Keratinocyte (primary cell): ENCODE data around the gene PRPF40B. TPM values are rescaled to one million over a fixed set of nuclear protein-coding genes. Genes with fewer than 3 reads are reported as not detected.
A peak's percentile ranks its signal among the peaks of the same experiment; 100 is the strongest.

Source experiments
- DNase-seq: peaks from one replicate; pipeline ENCODE4 v3.0.0-alpha.2; 2011; ENCODE audit warnings: low read depth, missing footprints, low spot score
- FAIRE-seq: peaks from 2 replicates; lab custom pipeline; 2011; peaks lifted over from hg19 to GRCh38; lab: Jason Lieb, UNC
- H2AFZ ChIP-seq: 2 replicates; pipeline ENCODE4 v1.6.0; 2012; ENCODE audit warnings: low read length, control low read depth, inconsistent platforms; ENCODE audit not compliant: control insufficient read depth
- H3K27ac ChIP-seq: 2 replicates; pipeline ENCODE4 v1.5.1; 2011; ENCODE audit warnings: low read length; ENCODE audit not compliant: control insufficient read depth, insufficient read depth
- H3K27me3 ChIP-seq: 3 replicates; pipeline ENCODE4 v1.6.0; 2011; ENCODE audit warnings: low read length; ENCODE audit not compliant: control insufficient read depth, insufficient read depth; ENCODE audit errors: extremely low read depth
- H3K36me3 ChIP-seq, 2 experiments: 2 replicates in 1 of 2; 3 replicates in 1 of 2; pipeline ENCODE4 v1.5.1; 2011; ENCODE audit warnings: low read length in 2 of 2, mild to moderate bottlenecking in 1 of 2; ENCODE audit not compliant: control insufficient read depth in 2 of 2, insufficient read depth in 2 of 2; ENCODE audit errors: extremely low read depth in 1 of 2
- H3K4me1 ChIP-seq: 3 replicates; pipeline ENCODE4 v1.5.1; 2011; ENCODE audit warnings: low read length; ENCODE audit not compliant: control insufficient read depth, insufficient read depth; ENCODE audit errors: extremely low read depth
- H3K4me2 ChIP-seq: 3 replicates; pipeline ENCODE4 v1.6.0; 2011; ENCODE audit warnings: low read depth, low read length; ENCODE audit not compliant: control insufficient read depth, insufficient read depth; ENCODE audit errors: extremely low read depth
- H3K4me3 ChIP-seq, 3 experiments: fragments of 200-600 bp in 1 of 3; sonication (generic) in 1 of 3; 2 replicates in 2 of 3; 3 replicates in 1 of 3; pipeline ENCODE4 v1.5.1; 2011 to 2016; ENCODE audit warnings: low read length in 3 of 3, mild to moderate bottlenecking in 3 of 3, control low read depth in 2 of 3, inconsistent platforms in 1 of 3, low read depth in 1 of 3, mixed read lengths in 1 of 3, mixed run types in 1 of 3, moderate library complexity in 1 of 3; ENCODE audit not compliant: control insufficient read depth in 2 of 3, insufficient read depth in 2 of 3; ENCODE audit errors: extremely low read depth in 1 of 3
- H3K79me2 ChIP-seq: 2 replicates; pipeline ENCODE4 v1.6.0; 2012; ENCODE audit warnings: low read length; ENCODE audit not compliant: control insufficient read depth, insufficient read depth
- H3K9ac ChIP-seq: 3 replicates; pipeline ENCODE4 v1.6.0; 2011; ENCODE audit warnings: low read length; ENCODE audit not compliant: control insufficient read depth, insufficient read depth; ENCODE audit errors: extremely low read depth
- H3K9me1 ChIP-seq: 3 replicates; pipeline ENCODE4 v1.6.0; 2011; ENCODE audit warnings: low read length; ENCODE audit not compliant: control insufficient read depth, insufficient read depth; ENCODE audit errors: extremely low read depth
- H3K9me3 ChIP-seq: 2 replicates; pipeline ENCODE4 v1.5.1; 2012; ENCODE audit warnings: low read depth, low read length; ENCODE audit not compliant: control insufficient read depth
- H4K20me1 ChIP-seq: 3 replicates; pipeline ENCODE4 v1.6.0; 2011; ENCODE audit warnings: low read length; ENCODE audit not compliant: control insufficient read depth, insufficient read depth; ENCODE audit errors: extremely low read depth
- CTCF ChIP-seq, 3 experiments: IDR thresholded peaks in 1 of 3; conservative IDR thresholded peaks in 1 of 3; optimal IDR thresholded peaks in 1 of 3; 2 replicates in 2 of 3; 3 replicates in 1 of 3; pipeline versions ENCODE3 to v1.5.1; 2011; ENCODE audit warnings: low read length in 3 of 3, mild to moderate bottlenecking in 3 of 3, moderate library complexity in 2 of 3, control low read depth in 1 of 3, inconsistent platforms in 1 of 3; ENCODE audit not compliant: insufficient read depth in 2 of 3; ENCODE audit errors: extremely low read depth in 1 of 3
- EZH2 ChIP-seq: IDR thresholded peaks from one replicate; pipeline ENCODE4 v1.6.1; 2012; ENCODE audit warnings: inconsistent platforms, mild to moderate bottlenecking, low read length, moderate library complexity
- dilution Hi-C: fragments of 300-500 bp; cut with MboI; formaldehyde crosslinking; loops from one replicate; pipeline ENCODE4 v1.7.0; 2020; ENCODE audit warnings: low sequenced_read_pairs; ENCODE audit not compliant: extremely low pct_ligation_motif_present
- polyA plus RNA-seq, 5 experiments: library from polyadenylated mRNA; depleted of rRNA in 3 of 5; stranded (reverse) in 3 of 5; stranded (forward) in 1 of 5; unstranded in 1 of 5; fragments of >200 nt; gene quantifications; 1 replicate in 1 of 5; 2 replicates in 3 of 5; 3 replicates in 1 of 5; pipeline versions ENCODE4 v1.2.1 to v1.2.3, GENCODE V29; 2011 to 2012; ENCODE audit warnings: missing spikeins in 2 of 5, low read depth in 1 of 5, low replicate concordance in 1 of 5

Gene PRPF40B
- polyA plus RNA-seq, 1 donor (not counting 4 experiments of a cell fraction or from before 2014, with no cell fraction given): 12.7 TPM

DNA sequence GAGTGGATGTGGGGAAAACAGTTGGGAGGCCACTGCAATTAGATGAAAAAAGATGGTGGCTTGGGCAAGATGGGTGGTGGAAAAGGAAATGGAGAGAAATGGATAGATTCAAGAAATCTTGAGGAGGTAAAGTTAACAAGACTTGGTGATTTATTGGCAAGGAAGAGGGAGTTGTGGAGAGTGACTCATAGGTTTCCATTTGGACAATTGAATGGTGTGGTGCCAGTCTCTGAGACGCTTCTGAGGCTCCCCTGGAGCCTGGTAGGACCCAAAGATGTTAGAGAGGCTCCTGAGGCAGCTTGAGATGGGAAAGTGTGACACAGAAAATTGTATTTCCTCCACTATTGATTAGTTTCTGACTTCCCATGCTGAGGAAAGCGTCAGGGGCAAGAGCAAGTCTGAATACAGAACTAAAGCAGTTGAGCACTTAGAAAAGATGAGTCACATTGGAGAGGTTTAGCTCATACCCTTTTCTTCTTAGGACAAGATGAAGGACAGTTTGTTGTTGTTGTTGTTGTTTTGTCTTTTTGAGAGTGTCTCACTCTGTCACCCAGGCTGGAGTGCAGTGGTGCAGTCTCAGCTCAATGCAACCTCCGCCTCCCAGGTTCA, 4.5 kb downstream of the PRPF40B start:
- dilution Hi-C loops: no loop called here
- Histone ChIP-seq H2AFZ (no peak overlapping the region), H3K36me3 (peaks cover 4 to 8% of the 10 kb centered on the region in 2 experiments), H3K9me1 (peaks cover 7% of the 10 kb centered on the region), H3K79me2 (peaks cover 2% of the 10 kb centered on the region), H3K9me3 (no peaks in the 10 kb centered on the region), H4K20me1 (no peaks in the 10 kb centered on the region), H3K4me2 (peak overlapping the region; percentile 9), H3K27me3 (no peaks in the 10 kb centered on the region), H3K9ac (no peak overlapping the region), H3K4me3 (no peak overlapping the region), H3K27ac (peak overlapping the region; percentile 39), H3K4me1 (peaks cover 41% of the 10 kb centered on the region)
- no peak for TF ChIP-seq EZH2
- TF ChIP-seq CTCF (optimal IDR thresholded peaks at IDR 0.05 in 1 of 3, IDR thresholded peaks at IDR 0.05 in 1 of 3, conservative IDR thresholded peaks at IDR 0.05 in 1 of 3; ENCODE audit: extremely low read depth in 1 of 3, insufficient read depth in 2 of 3, low read length in 3 of 3): no peak
- FAIRE-seq (no peak), DNase-seq (no peak)

GRCh38 chr12:49631336-49631907, 8.1 kb downstream of the PRPF40B start:
- DNase-seq: no peak
- Histone ChIP-seq H3K27ac (no peak overlapping the region), H3K36me3 (peaks cover 27 to 30% of the 10 kb centered on the region in 2 experiments), H3K9me3 (no peaks in the 10 kb centered on the region), H3K79me2 (peaks cover 2% of the 10 kb centered on the region), H4K20me1 (no peaks in the 10 kb centered on the region), H3K9ac (no peak overlapping the region), H3K4me2 (no peak overlapping the region), H3K4me1 (peaks cover 13% of the 10 kb centered on the region), H3K27me3 (no peaks in the 10 kb centered on the region), H3K4me3 (no peak overlapping the region), H2AFZ (no peak overlapping the region), H3K9me1 (peaks cover 3% of the 10 kb centered on the region)
- FAIRE-seq: no peak
- TF ChIP-seq CTCF (optimal IDR thresholded peaks at IDR 0.05 in 1 of 3, IDR thresholded peaks at IDR 0.05 in 1 of 3, conservative IDR thresholded peaks at IDR 0.05 in 1 of 3; ENCODE audit: extremely low read depth in 1 of 3, insufficient read depth in 2 of 3, low read length in 3 of 3) (no peak), EZH2 (no peak)
- dilution Hi-C loops: no loop called here
